K562 (cell line): Measurements from ENCODE around the gene OVCA2.

Experiments
- BRCA1 ChIP-seq, 2 experiments: fragments of 450-650 bp in 1 of 2; sonication (generic) in 1 of 2; formaldehyde crosslinking in 1 of 2; IDR thresholded peaks; 2 replicates each; pipeline versions ENCODE4 v1.5.0 to v1.6.1; 2017 to 2020; ENCODE audit warnings: mild to moderate bottlenecking in 1 of 2, missing genetic modification reagents in 1 of 2
- EZH2 ChIP-seq: IDR thresholded peaks from 2 replicates; pipeline ENCODE4 v1.6.1; 2012; ENCODE audit warnings: low read depth, mild to moderate bottlenecking, inconsistent platforms, low read length, borderline replicate concordance
- NBN ChIP-seq: fragments of 450-650 bp; IDR thresholded peaks from 2 replicates; pipeline ENCODE4 v1.6.1; 2016; ENCODE audit warnings: low read depth, mild to moderate bottlenecking
- ZNF324 ChIP-seq: fragments of 250-450 bp; sonication (Bioruptor Pico); IDR thresholded peaks from 2 replicates; pipeline ENCODE4 v1.4.0; 2020; ENCODE audit warnings: mild to moderate bottlenecking
- TF ChIP-seq, protein P1 (sequence below), 3 experiments: IDR thresholded peaks in 2 of 3; conservative IDR thresholded peaks in 1 of 3; 2 replicates each; pipeline ENCODE4 v1.5.1; 2011 to 2012; ENCODE audit warnings: low read length in 3 of 3, mild to moderate bottlenecking in 3 of 3, control low read depth in 2 of 3, improper control_type of control experiment in 1 of 3, inconsistent platforms in 1 of 3, low read depth in 1 of 3, mixed read lengths in 1 of 3, moderate library complexity in 1 of 3; ENCODE audit not compliant: insufficient read depth in 2 of 3
- TF ChIP-seq, protein P2 (sequence below): IDR thresholded peaks from 2 replicates; pipeline ENCODE4 v1.6.1; 2012; ENCODE audit warnings: low read depth, low read length, improper control_type of control experiment, borderline replicate concordance

DNA sequence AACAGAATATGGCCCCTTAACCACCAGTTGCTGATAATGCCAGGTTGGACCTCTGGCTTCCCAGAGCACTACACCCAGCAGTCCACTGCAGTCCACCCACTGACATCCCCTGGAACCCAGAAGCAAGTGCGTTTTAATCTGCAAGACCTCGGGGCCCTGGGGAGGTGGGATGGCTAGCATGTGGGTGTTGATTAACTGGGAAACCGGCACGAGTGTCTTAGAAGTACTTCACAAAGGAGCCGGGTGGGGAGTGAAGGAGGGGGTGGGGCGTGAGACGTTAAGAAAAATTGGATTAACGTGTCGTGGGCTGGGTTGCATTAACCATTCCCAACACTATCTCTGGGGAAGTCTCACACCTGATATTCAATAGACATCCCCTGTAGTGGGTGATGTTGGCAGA, 7.0 kb downstream of the OVCA2 start:
- TF ChIP-seq, protein P1, sequence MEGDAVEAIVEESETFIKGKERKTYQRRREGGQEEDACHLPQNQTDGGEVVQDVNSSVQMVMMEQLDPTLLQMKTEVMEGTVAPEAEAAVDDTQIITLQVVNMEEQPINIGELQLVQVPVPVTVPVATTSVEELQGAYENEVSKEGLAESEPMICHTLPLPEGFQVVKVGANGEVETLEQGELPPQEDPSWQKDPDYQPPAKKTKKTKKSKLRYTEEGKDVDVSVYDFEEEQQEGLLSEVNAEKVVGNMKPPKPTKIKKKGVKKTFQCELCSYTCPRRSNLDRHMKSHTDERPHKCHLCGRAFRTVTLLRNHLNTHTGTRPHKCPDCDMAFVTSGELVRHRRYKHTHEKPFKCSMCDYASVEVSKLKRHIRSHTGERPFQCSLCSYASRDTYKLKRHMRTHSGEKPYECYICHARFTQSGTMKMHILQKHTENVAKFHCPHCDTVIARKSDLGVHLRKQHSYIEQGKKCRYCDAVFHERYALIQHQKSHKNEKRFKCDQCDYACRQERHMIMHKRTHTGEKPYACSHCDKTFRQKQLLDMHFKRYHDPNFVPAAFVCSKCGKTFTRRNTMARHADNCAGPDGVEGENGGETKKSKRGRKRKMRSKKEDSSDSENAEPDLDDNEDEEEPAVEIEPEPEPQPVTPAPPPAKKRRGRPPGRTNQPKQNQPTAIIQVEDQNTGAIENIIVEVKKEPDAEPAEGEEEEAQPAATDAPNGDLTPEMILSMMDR (IDR thresholded peaks at IDR 0.05 in 2 of 3, conservative IDR thresholded peaks at IDR 0.05 in 1 of 3; ENCODE audit: insufficient read depth in 2 of 3, low read depth in 1 of 3, low read length in 3 of 3): no peak
- TF ChIP-seq EZH2 (no peak), BRCA1 (IDR thresholded peaks at IDR 0.05) (no peak), BRCA1 (CRISPR knock-in tag; IDR thresholded peaks at IDR 0.05) (no peak), ZNF324 (CRISPR knock-in tag) (no peak), NBN (no peak)
- TF ChIP-seq, protein P2, sequence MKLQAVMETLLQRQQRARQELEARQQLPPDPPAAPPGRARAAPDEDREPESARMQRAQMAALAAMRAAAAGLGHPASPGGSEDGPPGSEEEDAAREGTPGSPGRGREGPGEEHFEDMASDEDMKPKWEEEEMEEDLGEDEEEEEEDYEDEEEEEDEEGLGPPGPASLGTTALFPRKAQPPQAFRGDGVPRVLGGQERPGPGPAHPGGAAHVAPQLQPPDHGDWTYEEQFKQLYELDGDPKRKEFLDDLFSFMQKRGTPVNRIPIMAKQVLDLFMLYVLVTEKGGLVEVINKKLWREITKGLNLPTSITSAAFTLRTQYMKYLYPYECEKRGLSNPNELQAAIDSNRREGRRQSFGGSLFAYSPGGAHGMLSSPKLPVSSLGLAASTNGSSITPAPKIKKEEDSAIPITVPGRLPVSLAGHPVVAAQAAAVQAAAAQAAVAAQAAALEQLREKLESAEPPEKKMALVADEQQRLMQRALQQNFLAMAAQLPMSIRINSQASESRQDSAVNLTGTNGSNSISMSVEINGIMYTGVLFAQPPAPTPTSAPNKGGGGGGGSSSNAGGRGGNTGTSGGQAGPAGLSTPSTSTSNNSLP: no peak
